KOPT-K1 (cell line): ENCODE measurements around the gene ADI1.

Experiments used
- H3K27ac ChIP-seq: fragments of 200-600 bp; sonication (generic); 2 replicates; pipeline ENCODE4 v1.5.1; 2016; ENCODE audit warnings: antibody characterized with exemption, mild to moderate bottlenecking, low read depth, low read length; ENCODE audit not compliant: poor library complexity, severe bottlenecking
- H3K36me3 ChIP-seq: fragments of 200-600 bp; sonication (generic); 2 replicates; pipeline ENCODE4 v1.5.1; 2017; ENCODE audit warnings: antibody characterized with exemption, mild to moderate bottlenecking, low read length, moderate library complexity; ENCODE audit not compliant: insufficient read depth
- H3K9me3 ChIP-seq: fragments of 200-600 bp; sonication (generic); 2 replicates; pipeline ENCODE4 v1.5.1; 2017; ENCODE audit warnings: antibody characterized with exemption, low read length, mild to moderate bottlenecking; ENCODE audit not compliant: insufficient read depth, poor library complexity, severe bottlenecking

The ADI1 gene

GRCh38 chr2:3491716-3492474 is 27.4 kb downstream of the ADI1 start:
- H3K36me3 ChIP-seq = peaks cover 12% of the 10 kb centered on the region; the same call in 1 of the 2 replicates
- H3K9me3 ChIP-seq = no peaks in the 10 kb centered on the region
- no peak overlapping the region for H3K27ac ChIP-seq

GRCh38 chr2:3491306-3491705 is 28.0 kb downstream of the ADI1 start:
- no peak overlapping the region for H3K27ac ChIP-seq

GRCh38 chr2:3490191-3491170 is 28.9 kb downstream of the ADI1 start:
- H3K27ac ChIP-seq = no peak overlapping the region
- no peaks in the 10 kb centered on the region for H3K36me3 ChIP-seq
- H3K9me3 ChIP-seq = no peaks in the 10 kb centered on the region

More at GRCh38 chr2:3491306-3491705, 28.0 kb downstream of the ADI1 start:
- Histone ChIP-seq H3K9me3 (no peaks in the 10 kb centered on the region), H3K36me3 (peaks cover 6% of the 10 kb centered on the region; the same call in 1 of the 2 replicates)

GRCh38 chr2:3489764-3490115 is 29.6 kb downstream of the ADI1 start:
- Histone ChIP-seq H3K27ac (no peak overlapping the region), H3K9me3 (no peaks in the 10 kb centered on the region), H3K36me3 (no peaks in the 10 kb centered on the region)

- Histone ChIP-seq H3K9me3 (no peaks in the 10 kb centered on the region), H3K36me3 (no peaks in the 10 kb centered on the region), H3K27ac (no peak overlapping the region)
Measured at GRCh38 chr2:3488855-3489763, 30.2 kb downstream of the ADI1 start.

GRCh38 chr2:3488061-3488531 is 31.2 kb downstream of the ADI1 start:
- H3K36me3 ChIP-seq = no peaks in the 10 kb centered on the region
- no peak overlapping the region for H3K27ac ChIP-seq
- H3K9me3 ChIP-seq = no peaks in the 10 kb centered on the region

- no peaks in the 10 kb centered on the region for H3K9me3 ChIP-seq
- H3K36me3 ChIP-seq = no peaks in the 10 kb centered on the region; the same call in 1 of the 2 replicates
- H3K27ac ChIP-seq = no peak overlapping the region
Measured at GRCh38 chr2:3487432-3487831, 31.9 kb downstream of the ADI1 start.

- no peaks in the 10 kb centered on the region for H3K9me3 ChIP-seq
- H3K27ac ChIP-seq = no peak overlapping the region
- no peaks in the 10 kb centered on the region; the same call in 1 of the 2 replicates for H3K36me3 ChIP-seq
Measured at GRCh38 chr2:3487028-3487425, 32.3 kb downstream of the ADI1 start.

GRCh38 chr2:3486047-3487027 is 33.0 kb downstream of the ADI1 start:
- no peaks in the 10 kb centered on the region; the same call in 1 of the 2 replicates for H3K36me3 ChIP-seq
- no peak overlapping the region for H3K27ac ChIP-seq
- H3K9me3 ChIP-seq = no peaks in the 10 kb centered on the region

GRCh38 chr2:3485166-3485565 is 34.2 kb downstream of the ADI1 start:
- Histone ChIP-seq H3K9me3 (no peaks in the 10 kb centered on the region), H3K36me3 (no peaks in the 10 kb centered on the region; the same call in 1 of the 2 replicates), H3K27ac (no peak overlapping the region)

GRCh38 chr2:3483986-3484960 is 35.1 kb downstream of the ADI1 start:
- Histone ChIP-seq H3K36me3 (peaks cover 8% of the 10 kb centered on the region), H3K27ac (no peak overlapping the region), H3K9me3 (no peaks in the 10 kb centered on the region)

- no peaks in the 10 kb centered on the region for H3K9me3 ChIP-seq
- H3K27ac ChIP-seq = no peak overlapping the region
Measured at GRCh38 chr2:3483227-3483985, 35.9 kb downstream of the ADI1 start.

More at GRCh38 chr2:3483227-3483985, 35.9 kb downstream of the ADI1 start:
- peaks cover 14% of the 10 kb centered on the region for H3K36me3 ChIP-seq
